ENCODE results near the gene CBFA2T3. TPM values are rescaled to one million over a fixed set of nuclear protein-coding genes. Genes with fewer than 3 reads are reported as not detected.

The CBFA2T3 gene
- total RNA-seq, 1 donor from 2014 or later, result 1.4 TPM

DNA sequence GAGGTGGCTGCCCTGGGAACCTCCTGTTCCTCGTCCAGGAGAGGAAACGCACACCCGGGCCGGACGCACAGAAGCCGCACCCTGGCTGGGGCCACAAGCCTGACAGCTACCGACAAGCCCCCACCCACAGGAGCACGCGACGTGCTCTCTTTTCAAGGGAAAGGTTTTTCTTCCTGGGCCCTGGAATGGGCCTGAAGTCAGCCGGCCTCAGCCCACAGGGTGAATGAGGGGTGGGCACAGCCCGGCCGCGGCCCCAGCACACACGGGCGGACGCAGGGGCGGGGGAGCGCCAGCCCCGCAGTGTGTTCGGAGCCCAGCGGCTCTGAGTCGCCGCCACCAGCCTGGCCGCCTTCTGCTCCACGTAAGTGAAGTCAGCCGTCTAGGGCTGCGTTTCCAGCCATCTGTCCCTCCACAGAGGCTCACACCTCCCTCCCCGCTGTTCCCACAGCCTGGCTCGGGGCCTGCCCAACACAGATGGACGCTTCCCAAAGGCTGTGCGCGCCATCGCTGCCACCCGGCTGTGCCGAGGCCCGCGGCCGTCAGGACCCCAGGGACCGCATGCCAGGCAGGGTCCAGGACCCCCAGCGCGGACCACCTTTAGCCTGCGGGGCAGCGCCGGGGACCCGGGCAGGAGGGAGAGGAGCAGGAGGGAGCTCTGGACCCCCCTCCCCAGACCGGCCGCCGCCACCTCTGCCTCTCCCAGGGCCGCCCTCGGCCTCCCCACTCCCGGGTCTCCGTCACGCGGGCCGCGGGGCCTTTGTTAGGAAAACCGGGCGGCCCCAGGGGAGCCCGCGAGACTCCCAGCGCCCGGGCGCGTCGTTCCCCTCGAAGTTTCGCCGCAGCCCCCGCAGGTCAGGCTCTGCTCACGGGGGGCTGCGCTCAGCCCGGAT is 36.8 kb downstream of the CBFA2T3 start:
- DNase-seq (ENCODE audit: low spot score), result no peak

DNA sequence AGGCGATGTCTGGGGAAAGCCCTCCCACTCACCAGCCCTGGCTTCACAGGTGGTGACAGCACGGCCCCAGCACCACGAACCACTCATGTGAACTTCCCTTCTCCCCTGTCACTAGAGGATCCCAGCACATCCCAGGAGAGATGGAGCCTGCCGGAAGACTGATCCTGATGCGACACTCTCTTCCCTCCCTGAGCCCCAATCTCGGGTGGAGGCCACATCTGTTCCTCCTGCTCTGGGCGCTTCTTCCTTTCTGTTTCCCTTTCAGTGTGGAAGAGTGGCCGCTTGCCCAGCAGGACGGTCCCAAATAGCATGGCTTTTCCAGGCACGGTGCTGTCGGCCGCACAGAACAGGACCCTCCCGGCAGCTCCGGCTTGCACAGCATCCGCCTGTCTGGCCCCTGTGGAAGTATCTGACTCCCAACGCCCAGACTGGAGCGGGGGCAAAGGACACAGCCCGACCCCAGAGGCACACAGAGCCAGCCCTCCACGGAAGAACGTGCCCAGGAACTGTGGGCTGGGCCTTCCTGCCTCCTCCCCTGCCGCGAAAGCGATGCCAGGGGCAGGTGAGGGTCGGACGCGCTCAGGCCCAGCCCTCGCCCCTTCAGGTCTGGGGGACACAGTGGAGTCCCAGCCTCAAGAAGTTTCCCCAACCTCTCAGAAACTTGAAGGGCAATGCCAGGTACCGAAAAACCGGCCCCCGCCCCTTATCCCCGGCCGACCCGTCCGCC is 37.6 kb downstream of the CBFA2T3 start:
- no peak for DNase-seq (ENCODE audit: low spot score)

DNA sequence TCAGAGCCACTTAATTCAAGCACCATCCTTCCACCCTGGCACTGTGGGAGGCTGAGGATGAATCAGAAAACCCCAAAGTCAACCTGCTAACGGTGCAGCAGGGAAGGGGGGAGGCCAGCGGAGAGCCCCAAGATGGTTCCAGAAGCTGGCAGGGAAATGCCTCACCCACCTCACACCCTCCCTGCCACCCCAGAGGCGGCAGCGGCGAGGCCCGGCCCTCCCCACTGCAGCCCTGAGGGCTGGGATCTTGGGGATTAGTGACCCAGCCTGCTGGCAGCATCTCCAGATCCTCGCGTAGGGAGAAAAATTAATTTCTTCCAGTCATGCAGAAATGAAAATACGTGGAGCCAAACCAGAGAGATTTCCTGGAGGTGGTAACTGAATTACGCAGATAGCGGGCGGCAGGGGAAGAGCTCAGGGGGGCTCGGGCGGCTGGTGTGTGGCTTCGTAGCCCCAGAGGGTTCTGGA is 38.2 kb downstream of the CBFA2T3 start:
- peak; percentile 40 for DNase-seq (ENCODE audit: low spot score)

DNA sequence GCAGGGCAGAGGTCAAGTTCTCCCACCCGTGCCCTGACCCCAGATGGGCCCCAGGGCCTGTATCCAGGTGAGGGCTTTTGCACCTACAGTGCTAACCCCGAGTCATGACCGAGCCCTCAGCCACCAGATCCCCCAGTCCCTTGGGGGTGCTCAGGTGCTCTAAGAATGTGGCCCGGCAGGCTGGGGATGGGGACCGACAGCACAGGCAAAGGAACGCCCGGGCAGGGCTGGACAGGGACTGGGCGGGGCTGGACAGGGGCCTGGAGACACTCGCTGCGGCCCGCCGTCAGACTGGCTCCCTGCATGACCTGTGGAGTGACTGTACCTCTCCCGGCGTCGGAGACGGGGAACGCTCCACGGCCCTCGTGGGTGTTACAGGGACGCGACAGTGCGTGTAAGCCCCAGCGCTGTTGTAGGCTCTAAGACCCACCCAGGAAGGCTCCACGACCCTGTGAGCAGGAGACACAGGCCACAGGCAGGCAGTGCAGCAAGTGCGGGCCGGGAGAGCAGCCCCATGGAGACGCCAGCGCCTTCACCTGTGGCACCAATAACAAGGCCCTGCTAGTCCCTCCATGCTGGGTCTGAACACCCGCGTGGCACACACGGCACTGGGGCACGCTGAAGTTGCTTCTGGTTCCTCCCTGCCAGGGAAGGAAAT is 38.8 kb downstream of the CBFA2T3 start:
- DNase-seq (ENCODE audit: low spot score), result no peak

DNA sequence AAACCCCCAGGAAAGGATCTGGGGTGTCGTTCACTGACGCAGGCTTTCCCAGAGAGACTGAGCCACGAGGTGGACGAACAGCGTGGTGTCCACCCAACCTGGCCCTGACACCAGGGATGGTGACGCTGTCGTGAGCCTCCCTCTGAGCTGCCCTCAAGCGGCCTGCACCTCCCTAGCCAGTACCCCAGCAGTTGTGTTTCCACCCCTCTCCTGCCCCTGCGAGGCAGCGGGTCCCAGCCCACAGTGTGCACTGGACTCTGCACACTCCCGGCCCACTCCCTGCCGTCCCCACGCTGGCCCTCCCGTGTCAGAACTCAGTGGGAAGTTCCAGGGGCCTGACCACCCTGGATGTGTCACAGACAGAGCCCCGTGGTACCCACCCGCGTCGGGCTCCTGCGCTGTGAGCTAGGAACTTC is 39.8 kb downstream of the CBFA2T3 start:
- no peak for DNase-seq (ENCODE audit: low spot score)

DNA sequence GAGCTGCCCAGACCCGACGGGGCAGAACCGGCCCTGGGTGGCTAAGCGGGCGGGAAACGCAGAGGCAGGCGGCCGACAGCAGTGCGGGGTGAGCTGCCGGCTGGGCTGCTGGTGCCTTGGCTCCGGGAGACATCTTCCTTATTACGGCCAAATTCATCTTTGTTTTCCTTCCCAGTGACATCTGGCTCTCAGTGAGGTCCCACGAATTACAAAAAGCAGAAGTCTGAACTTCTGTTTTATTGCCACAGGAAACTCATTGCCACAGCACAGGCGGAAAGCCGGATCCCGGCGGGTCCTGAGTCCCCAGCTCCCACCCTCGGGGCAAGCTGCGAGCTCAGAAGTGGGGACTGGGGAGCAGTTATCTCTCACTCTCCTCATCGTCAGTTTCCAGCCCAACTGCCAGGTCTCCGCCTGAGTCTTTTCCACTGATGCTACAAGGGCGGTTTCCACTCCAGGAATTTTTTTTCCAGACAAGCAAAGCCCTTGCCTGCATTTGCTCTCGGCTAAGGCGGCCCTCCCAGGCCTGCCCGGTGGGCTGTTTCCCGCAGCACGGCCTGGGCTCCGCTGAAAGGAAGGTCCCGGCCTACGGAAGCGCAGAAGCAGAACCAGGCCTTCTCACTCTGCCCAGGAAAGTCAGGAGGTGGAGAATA is 40.3 kb downstream of the CBFA2T3 start:
- peak; percentile 91 for DNase-seq (ENCODE audit: low spot score)

DNA sequence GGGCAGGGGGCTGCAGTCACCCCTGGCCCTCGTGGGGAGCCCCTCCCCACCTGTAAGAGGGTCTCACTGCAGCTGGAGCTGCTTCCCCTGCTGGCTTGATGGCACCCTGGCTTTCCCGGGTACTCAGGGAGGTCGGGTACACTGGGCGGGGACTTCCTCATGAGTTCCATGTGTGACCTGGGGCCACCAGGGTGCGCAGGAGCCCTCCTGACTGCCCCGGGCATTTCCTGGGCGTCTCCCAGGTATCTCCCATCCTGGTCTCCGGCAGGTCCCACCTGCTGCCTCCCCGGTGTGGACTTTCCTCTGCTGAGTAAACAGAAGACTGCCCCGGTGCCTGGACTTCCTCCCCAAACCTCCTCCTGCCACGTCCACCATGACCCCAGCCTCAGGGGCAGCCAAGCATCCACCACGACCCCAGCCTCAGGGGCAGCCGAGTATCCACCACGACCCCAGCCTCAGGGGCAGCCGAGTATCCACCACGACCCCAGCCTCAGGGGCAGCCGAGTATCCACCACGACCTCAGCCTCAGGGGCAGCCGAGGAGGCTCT is 40.9 kb downstream of the CBFA2T3 start:
- no peak for DNase-seq (ENCODE audit: low spot score)

DNA sequence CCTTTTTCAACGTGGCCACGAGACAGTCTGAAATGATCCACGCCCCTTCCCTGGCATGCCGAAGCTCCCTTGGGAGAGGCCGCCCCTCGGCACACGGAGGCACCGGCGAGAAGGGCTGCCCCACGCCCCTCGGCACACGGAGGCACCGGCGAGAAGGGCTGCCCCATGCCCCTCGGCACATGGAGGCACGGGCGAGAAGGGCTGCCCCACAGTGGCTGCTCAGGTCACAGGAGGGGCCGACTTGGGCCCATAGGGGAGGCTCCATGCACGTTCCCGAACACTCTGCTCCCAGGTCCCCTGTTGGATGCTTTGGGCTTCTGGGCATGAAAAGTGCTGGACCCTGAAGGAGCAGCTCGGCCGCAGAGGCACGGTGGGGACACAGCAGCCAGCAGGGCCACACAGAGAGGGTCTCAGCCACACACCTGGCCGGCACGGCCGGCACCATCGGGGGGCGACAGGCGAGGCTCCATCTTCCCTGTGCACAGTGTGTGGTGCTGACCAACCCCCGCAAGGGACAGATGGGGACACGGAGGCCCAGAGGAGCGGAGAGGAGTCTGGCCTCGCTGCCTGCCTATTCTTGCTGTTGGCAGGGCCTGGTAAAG is 42.8 kb downstream of the CBFA2T3 start:
- DNase-seq (ENCODE audit: low spot score), result no peak

DNA sequence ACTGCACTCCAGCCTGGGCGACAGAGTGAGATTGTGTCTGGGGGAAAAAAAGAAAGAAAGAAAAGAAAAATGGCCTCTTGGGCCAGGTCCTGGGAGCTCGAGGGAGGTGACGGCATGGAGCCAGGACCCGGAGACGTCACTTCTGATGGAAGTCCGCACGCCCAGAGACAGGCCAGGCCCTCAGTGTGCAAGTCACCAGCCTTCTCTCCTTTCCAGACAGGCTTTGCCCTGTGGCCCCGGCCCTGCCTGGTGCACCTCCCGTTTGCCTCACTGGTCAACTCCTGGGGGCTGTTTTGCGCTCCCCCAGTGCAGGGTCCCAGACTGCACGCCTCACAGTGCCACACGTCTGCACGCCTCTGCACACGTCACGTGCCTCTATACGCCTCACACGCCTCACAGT is 44.1 kb downstream of the CBFA2T3 start:
- DNase-seq (ENCODE audit: low spot score), result no peak

DNA sequence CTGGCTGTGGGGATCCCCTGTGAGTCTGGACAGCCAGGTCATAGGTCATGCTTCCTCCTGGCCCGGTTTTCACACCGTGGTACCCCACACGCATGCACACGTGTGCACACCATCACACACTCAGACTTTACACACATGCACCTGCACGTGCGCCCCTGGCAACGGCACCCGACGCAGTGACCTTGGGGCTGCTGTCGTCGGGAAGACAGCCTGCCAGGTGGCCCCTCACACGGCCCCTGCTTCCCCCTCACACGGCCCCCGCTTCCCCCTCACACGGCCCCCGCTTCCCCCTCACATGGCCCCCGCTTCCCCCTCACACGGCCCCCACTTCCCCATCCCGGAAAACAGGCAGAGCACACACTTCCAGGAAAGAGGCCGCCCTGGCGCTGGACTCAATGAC is 45.1 kb downstream of the CBFA2T3 start:
- DNase-seq (ENCODE audit: low spot score), result no peak

DNA sequence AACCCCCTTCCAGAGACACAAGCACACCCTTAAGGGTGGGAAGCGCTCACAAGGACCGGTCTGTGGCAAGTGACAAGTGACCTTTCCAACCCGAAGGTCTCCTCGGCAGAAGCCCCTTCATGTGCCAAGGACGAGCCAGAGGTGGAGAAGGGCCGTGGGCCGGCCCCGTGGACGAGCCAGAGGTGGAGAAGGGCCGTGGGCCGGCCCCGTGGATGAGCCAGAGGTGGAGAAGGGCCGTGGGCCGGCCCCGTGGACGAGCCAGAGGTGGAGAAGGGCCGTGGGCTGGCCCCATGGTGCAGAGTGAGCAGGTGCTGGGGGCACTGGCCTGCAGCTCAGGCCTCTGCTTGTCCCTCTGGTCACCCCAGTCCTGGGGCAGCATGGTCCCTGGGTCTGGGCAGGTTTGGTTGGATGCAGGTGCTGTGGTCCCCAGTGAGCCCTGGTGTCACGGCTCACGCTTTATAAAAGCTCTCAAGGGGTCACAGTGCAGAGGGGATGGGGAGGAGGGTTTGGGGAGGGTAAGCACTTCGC is 45.6 kb downstream of the CBFA2T3 start:
- DNase-seq (ENCODE audit: low spot score), result no peak

DNA sequence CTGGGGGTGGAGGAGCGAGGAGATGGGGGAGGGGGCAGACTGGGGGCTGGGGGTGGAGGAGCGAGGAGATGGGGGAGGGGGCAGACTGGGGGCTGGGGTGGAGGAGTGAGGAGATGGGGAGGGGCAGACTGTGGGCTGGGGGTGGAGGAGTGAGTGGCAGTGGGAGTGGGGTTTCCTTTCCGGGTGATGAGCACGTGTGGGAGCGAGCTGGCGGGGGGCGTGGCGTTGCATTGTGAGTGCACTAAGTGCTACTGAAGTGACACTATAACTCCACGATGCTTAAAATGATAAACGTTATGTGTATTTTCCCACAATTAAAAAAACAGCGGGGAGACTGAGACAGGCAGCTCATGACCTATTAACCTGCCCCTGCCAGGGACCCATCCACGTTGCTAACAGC is 46.3 kb downstream of the CBFA2T3 start:
- DNase-seq (ENCODE audit: low spot score), result no peak

DNA sequence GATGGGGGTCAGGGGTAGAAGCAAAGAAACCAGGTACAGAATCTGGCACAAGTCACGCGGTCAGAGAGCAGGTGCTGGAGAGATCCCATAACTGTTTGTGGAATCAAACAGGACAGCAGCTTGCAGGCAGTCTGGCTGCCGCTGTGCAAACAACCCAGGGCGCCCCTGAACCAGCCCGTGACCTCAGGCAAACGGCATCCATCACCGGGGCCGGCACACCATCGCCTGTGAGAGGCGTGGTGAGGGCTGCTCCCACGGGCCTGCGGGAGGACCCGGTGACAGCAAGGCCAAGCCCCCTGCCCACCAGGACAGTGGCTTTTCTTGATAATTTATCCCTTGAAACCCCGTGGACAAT is 47.9 kb downstream of the CBFA2T3 start:
- no peak for DNase-seq (ENCODE audit: low spot score)

DNA sequence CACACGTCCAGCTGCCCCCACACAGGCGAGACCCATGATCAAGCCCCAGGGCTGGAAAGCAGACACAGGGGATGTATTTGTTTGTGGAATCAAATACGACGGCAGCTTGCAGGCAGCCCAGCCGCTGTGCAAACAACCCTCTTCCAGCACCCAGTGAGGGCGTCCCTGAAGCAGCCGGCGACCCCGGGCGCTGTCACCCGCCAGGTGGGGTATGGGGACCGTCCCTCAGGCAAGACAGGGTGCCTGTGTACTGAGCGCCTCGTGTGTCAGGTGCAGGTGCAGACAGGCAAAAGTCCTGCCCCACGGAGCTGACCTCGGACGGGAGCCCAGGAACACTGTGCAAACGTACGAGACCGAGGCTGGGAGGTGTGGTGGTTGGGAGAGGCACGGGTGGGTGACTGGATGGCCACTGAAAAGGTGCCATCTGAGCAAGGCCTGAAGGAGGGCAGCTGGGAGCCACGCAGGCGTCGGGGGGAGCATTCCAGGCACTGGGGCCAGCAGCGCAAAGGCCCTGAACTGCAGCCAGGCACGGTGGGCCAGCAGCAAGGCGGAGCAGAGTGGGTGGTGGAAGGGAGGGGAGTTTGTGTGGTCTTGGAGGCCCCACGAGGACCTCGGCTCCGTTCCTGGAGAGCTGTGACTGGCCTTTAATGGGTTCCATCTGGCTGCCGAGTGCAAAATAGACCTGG is 48.5 kb downstream of the CBFA2T3 start:
- no peak for DNase-seq (ENCODE audit: low spot score)

DNA sequence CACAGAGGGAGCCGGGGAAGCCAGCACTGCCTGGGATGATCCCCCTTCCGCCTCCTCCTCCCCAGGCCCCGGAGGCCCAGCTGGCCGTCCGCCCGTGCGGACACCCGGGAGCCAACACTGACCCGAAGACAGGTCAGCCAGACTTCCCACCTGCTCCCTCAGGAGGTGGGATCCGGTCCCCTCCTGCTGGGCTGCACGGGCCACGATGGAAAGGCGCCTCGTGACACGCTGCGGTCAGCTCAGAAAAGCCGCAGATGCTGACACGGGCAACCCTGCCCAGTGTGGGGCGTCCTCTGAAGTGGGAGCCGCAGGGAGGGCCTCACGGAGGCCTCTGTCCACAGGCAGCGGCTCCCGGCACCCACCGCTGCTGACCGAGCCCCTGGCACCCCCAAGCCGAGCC is 49.3 kb downstream of the CBFA2T3 start:
- DNase-seq (ENCODE audit: low spot score), result no peak

DNA sequence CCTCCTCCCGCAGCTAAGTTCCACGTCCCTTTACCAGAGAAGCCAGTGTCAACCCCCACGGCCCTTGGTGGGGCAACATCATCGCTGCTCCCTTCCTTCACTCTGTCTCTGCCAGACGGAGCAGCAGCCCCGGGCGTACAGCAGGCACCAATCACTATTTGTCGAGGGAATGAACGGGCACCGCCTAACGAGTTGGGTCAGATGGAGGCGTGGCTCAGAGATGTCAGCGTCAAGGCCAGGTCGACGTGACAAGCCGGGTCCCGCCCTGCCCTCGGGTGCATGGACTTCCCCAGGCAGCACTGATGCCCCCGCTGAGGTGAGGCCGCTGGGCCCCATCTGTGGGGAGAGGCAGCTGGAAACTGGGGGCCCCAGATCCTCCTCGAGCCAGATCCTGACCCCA is 50.0 kb downstream of the CBFA2T3 start:
- no peak for DNase-seq (ENCODE audit: low spot score)

DNA sequence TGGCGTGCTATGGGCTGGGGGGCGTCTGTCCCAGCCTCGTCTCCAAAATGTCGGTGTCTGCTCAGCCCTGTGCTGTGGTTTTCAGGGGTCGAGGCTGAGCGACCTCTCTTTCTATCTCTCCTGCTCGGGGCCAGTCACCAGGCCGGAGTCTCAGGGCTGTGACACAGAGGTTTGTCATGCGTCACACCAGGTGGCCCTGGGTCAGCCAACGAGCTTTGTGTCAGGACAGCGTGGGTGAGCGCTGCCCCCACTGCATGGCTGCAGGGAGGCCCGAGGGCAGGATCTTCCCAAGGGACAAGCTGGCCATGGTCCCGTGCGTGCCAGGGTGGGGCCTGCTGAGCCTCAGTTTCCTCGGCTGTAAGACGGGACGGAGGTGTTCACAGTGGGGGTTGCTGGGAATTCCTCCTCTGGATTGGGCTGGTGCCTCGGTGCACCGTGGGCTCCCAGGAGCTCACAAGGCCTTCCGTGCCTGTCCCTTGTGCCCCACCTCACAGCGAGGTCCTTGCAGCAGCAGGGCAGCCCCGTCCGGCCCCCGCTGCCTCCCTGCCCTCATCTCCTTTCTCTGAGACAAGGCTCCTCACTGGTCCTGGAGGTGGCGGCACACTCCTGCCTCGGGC is 50.5 kb downstream of the CBFA2T3 start:
- DNase-seq (ENCODE audit: low spot score), result no peak

DNA sequence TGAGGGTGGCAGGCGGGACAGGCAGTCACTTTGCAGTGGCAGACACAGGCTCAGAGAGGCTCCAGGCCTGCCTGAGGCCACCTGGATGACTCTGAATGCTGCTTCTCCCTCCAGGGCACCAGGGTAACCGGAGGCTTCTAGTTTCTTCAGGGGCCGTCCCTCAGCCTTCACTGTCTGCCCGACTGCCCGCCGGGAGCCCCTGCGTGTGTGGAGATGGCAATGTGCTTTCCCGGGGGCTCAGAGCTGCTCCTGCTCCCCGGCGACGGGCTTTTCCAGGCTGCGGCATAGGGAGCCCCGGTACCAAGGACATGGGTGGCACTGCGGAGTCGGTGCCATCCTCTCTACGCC is 51.5 kb downstream of the CBFA2T3 start:
- no peak for DNase-seq (ENCODE audit: low spot score)

DNA sequence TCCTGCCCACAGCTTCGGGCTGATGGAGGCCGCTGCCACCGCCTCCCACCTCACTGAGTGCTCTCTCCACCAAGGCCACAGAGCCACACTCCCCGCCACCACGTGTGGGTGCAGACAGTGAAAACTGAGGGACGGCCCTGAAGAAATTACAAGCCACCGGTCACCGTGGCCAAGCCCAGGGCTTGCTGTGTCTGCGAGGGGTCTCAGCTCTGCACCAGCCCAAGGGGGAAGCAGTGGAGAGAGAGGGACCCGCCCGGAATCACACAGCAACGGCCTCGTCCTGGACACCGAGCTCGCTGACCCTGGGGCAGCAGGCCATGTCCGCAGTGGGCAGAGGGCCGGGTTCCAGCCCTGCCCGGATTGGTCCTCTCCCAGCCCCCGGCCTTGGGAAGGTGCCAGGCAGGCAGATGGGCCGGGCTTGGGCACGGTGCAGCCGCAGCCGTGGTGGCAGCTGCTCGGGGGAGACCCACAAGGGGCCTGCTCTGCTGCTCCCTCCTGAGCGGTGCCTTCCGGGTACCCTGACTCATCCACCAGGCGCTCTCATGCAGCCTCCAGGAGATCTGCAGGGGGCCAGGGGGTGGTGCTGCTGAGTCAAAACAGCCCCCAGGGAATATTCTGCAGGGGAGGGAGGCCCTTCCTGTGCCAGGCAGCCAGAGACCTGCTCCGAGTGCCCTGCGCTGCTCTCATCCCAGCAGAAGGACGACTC is 52.0 kb downstream of the CBFA2T3 start:
- peak; percentile 67 for DNase-seq (ENCODE audit: low spot score)

Measured in umbilical cord (tissue), 2 donors.